H1 (cell line): ENCODE results near the gene SCYL2. TPM values are rescaled to one million over a fixed set of nuclear protein-coding genes. Genes with fewer than 3 reads are reported as not detected.
"Not testable (repeated sequence)": the region's sequence is repeated elsewhere in the genome, so short reads cannot be mapped to it uniquely, and the experiment has no call there.

Experiments used
- CTCF ChIA-PET: fragments of 300-600 bp; sonication (Branson Sonifier 250); formaldehyde crosslinking; loops from one replicate; lab custom pipeline; 2021; ENCODE audit not compliant: partially characterized antibody; lab: Charles Lee
- POLR2A ChIA-PET: fragments of 300-600 bp; sonication (Branson Sonifier 250); formaldehyde crosslinking; loops from one replicate; lab custom pipeline; 2021; ENCODE audit warnings: inconsistent platforms; ENCODE audit not compliant: partially characterized antibody; lab: Charles Lee
- DNase-seq, 2 experiments: peaks; one replicate each; pipeline versions ENCODE4 v3.0.0 to v3.0.0-alpha.2; 2010 to 2022; ENCODE audit warnings: low spot score in 2 of 2, low read depth in 1 of 2, mixed read lengths in 1 of 2
- FAIRE-seq: peaks from 2 replicates; lab custom pipeline; 2011; peaks lifted over from hg19 to GRCh38; lab: Jason Lieb, UNC
- H2AFZ ChIP-seq: 2 replicates; pipeline ENCODE4 v1.8.1; 2012; ENCODE audit warnings: low read length, inconsistent platforms
- H2AK5ac ChIP-seq: 2 replicates; pipeline ENCODE4 v1.6.1; 2013; ENCODE audit warnings: low read depth, low read length
- H2BK120ac ChIP-seq: replicated peaks from 2 replicates; pipeline ENCODE3; 2013; ENCODE audit warnings: low read depth, low read length, inconsistent platforms
- H2BK12ac ChIP-seq: 2 replicates; pipeline ENCODE4 v1.6.1; 2013; ENCODE audit warnings: low read depth, low read length
- H2BK15ac ChIP-seq: 2 replicates; pipeline ENCODE4 v1.6.1; 2013; ENCODE audit warnings: low read length
- H2BK20ac ChIP-seq: 2 replicates; pipeline ENCODE4 v1.6.1; 2013; ENCODE audit warnings: low read length
- H2BK5ac ChIP-seq: 2 replicates; pipeline ENCODE4 v1.6.1; 2013; ENCODE audit warnings: low read depth, low read length
- H3K14ac ChIP-seq: 2 replicates; pipeline ENCODE4 v1.6.1; 2013; ENCODE audit warnings: inconsistent platforms; ENCODE audit not compliant: insufficient read length
- H3K18ac ChIP-seq: 2 replicates; pipeline ENCODE4 v1.6.1; 2013; ENCODE audit warnings: low read length; ENCODE audit errors: extremely low read depth
- H3K23ac ChIP-seq: 2 replicates; pipeline ENCODE4 v1.6.1; 2013; ENCODE audit warnings: inconsistent platforms; ENCODE audit not compliant: insufficient read length
- H3K23me2 ChIP-seq: 2 replicates; pipeline ENCODE4 v1.6.1; 2013; ENCODE audit warnings: low read depth, low read length
- H3K27ac ChIP-seq: 2 replicates; pipeline ENCODE4 v1.6.1; 2011; ENCODE audit warnings: low read depth, low read length, inconsistent platforms
- H3K27me3 ChIP-seq, 4 experiments: replicated peaks in 1 of 4; 1 replicate in 1 of 4; 2 replicates in 3 of 4; pipeline versions ENCODE4 v1.6.1 to v1.8.1; 2011 to 2013; ENCODE audit warnings: low read length in 3 of 4, mild to moderate bottlenecking in 3 of 4, inconsistent platforms in 2 of 4, mixed read lengths in 2 of 4, moderate library complexity in 1 of 4; ENCODE audit not compliant: control insufficient read depth in 3 of 4, insufficient read depth in 3 of 4; ENCODE audit errors: extremely low read depth in 1 of 4
- H3K36me3 ChIP-seq, 4 experiments: 2 replicates each; pipeline versions ENCODE4 v1.6.1 to v1.8.1; 2011 to 2013; ENCODE audit warnings: mild to moderate bottlenecking in 4 of 4, low read length in 3 of 4, moderate library complexity in 2 of 4, control low read depth in 1 of 4, inconsistent platforms in 1 of 4; ENCODE audit not compliant: insufficient read depth in 4 of 4, control insufficient read depth in 2 of 4
- H3K4ac ChIP-seq: replicated peaks from 2 replicates; pipeline ENCODE3; 2013; ENCODE audit warnings: low read length, low read depth, mixed read lengths, inconsistent platforms; ENCODE audit not compliant: insufficient read length
- H3K4me1 ChIP-seq, 4 experiments: replicated peaks in 1 of 4; 1 replicate in 1 of 4; 2 replicates in 3 of 4; pipeline versions ENCODE4 v1.6.1 to v1.8.1; 2011 to 2013; ENCODE audit warnings: low read length in 3 of 4, inconsistent platforms in 2 of 4, mixed read lengths in 1 of 4; ENCODE audit not compliant: insufficient read depth in 4 of 4, control insufficient read depth in 3 of 4
- H3K4me2 ChIP-seq, 2 experiments: 2 replicates each; pipeline versions ENCODE4 v1.6.1 to v1.8.1; 2011 to 2013; ENCODE audit warnings: low read depth in 2 of 2, low read length in 2 of 2, control low read depth in 1 of 2, inconsistent platforms in 1 of 2, mild to moderate bottlenecking in 1 of 2; ENCODE audit not compliant: insufficient read depth in 1 of 2
- H3K4me3 ChIP-seq, 4 experiments: fragments of 200-600, 300-600 bp in 1 of 4; sonication (generic), shearing (Covaris generic), sonication (Bioruptor Twin) in 1 of 4; 2 replicates each; pipeline versions ENCODE4 v1.5.1 to v1.8.1; 2011 to 2016; ENCODE audit warnings: low read length in 4 of 4, low read depth in 3 of 4, control low read depth in 2 of 4, inconsistent platforms in 2 of 4, mild to moderate bottlenecking in 2 of 4, mixed read lengths in 1 of 4, moderate library complexity in 1 of 4; ENCODE audit not compliant: insufficient read depth in 2 of 4; ENCODE audit errors: extremely low read depth in 1 of 4
- H3K56ac ChIP-seq: replicated peaks from 2 replicates; pipeline ENCODE3; 2013; ENCODE audit warnings: low read depth, mild to moderate bottlenecking, mixed read lengths, low read length, inconsistent platforms; ENCODE audit not compliant: insufficient read length
- H3K79me1 ChIP-seq: 2 replicates; pipeline ENCODE4 v1.6.1; 2013; ENCODE audit warnings: low read depth, low read length, control low read depth
- H3K79me2 ChIP-seq, 2 experiments: 2 replicates each; pipeline versions ENCODE4 v1.6.1 to v1.8.1; 2012 to 2013; ENCODE audit warnings: low read length in 2 of 2, mild to moderate bottlenecking in 2 of 2, inconsistent platforms in 1 of 2; ENCODE audit not compliant: insufficient read depth in 2 of 2, control insufficient read depth in 1 of 2
- H3K9ac ChIP-seq, 4 experiments: replicated peaks in 1 of 4; 1 replicate in 1 of 4; 2 replicates in 3 of 4; pipeline versions ENCODE4 v1.6.1 to v1.8.1; 2011 to 2013; ENCODE audit warnings: low read depth in 3 of 4, low read length in 3 of 4, control low read depth in 2 of 4, mild to moderate bottlenecking in 2 of 4, moderate library complexity in 2 of 4, inconsistent platforms in 1 of 4; ENCODE audit errors: extremely low read depth in 1 of 4
- H3K9me3 ChIP-seq, 2 experiments: 2 replicates each; pipeline versions ENCODE4 v1.6.1 to v1.8.1; 2012 to 2013; ENCODE audit warnings: mild to moderate bottlenecking in 2 of 2, moderate library complexity in 2 of 2, control low read depth in 1 of 2, inconsistent platforms in 1 of 2, low read depth in 1 of 2, low read length in 1 of 2, mixed read lengths in 1 of 2; ENCODE audit not compliant: insufficient read depth in 2 of 2
- H4K20me1 ChIP-seq, 2 experiments: replicated peaks in 1 of 2; 2 replicates each; pipeline versions ENCODE3 to v1.8.1; 2011 to 2013; ENCODE audit warnings: inconsistent platforms in 2 of 2, low read length in 2 of 2, mild to moderate bottlenecking in 1 of 2; ENCODE audit not compliant: insufficient read depth in 2 of 2, control insufficient read depth in 1 of 2
- H4K5ac ChIP-seq: 2 replicates; pipeline ENCODE4 v1.6.1; 2013; ENCODE audit warnings: low read length, low read depth, mixed read lengths, inconsistent platforms; ENCODE audit not compliant: insufficient read length
- H4K8ac ChIP-seq: 2 replicates; pipeline ENCODE4 v1.8.0; 2013; ENCODE audit warnings: mild to moderate bottlenecking, moderate library complexity, low read length, inconsistent platforms; ENCODE audit not compliant: insufficient read depth; ENCODE audit errors: extremely low read depth
- H4K91ac ChIP-seq: replicated peaks from 2 replicates; pipeline ENCODE3; 2013; ENCODE audit warnings: low read length, mixed read lengths, inconsistent platforms; ENCODE audit not compliant: insufficient read length
- WGBS, 2 experiments: shearing (Covaris generic) in 1 of 2; methylation state at CpG; one replicate each; pipeline versions ENCODE4 v1.1.6 to v1.1.7; 2013 to 2015; ENCODE audit warnings: low lambda C conversion rate in 2 of 2, mixed read lengths in 2 of 2, inconsistent platforms in 1 of 2, low coverage in 1 of 2, missing lambda C conversion rate in 1 of 2; ENCODE audit not compliant: insufficient replicate concordance in 2 of 2, insufficient coverage in 1 of 2, insufficient read length in 1 of 2; ENCODE audit errors: extremely low coverage in 1 of 2, missing lambda C conversion rate in 1 of 2; 5-methylcytosine and 5-hydroxymethylcytosine counted together
- polyA plus RNA-seq, 7 experiments: library from polyadenylated mRNA; depleted of rRNA in 3 of 7; stranded (reverse) in 5 of 7; unstranded in 2 of 7; fragments of >200 nt in 5 of 7; fragments of 200-250 nt in 2 of 7; gene quantifications; 1 replicate in 5 of 7; 2 replicates in 1 of 7; 4 replicates in 1 of 7; pipeline versions ENCODE4 v1.2.1 to v1.2.3, GENCODE V29; 2011 to 2013; ENCODE audit warnings: missing spikeins in 2 of 7, mixed read lengths in 2 of 7
- total RNA-seq: library from RNA; stranded (reverse); fragmentation: NEBNext Ultra II Directional; extraction: Animal tissue kit (Norgen Biotek cat#: 25700); gene quantifications from 2 replicates; pipeline ENCODE4 v1.2.1, GENCODE V29; 2021

Gene SCYL2
- total and polyA plus RNA-seq, 2 of the 8 experiments (the other 6 are each of a cell fraction or from before 2014, with no cell fraction given), result 8.9 to 48.7 TPM

GRCh38 chr12:100231873-100232272, 35.1 kb upstream of the SCYL2 start:
- H2AFZ ChIP-seq, H2BK12ac ChIP-seq, POLR2A ChIA-PET, DNase-seq, H3K9ac ChIP-seq, H2AK5ac ChIP-seq, H4K20me1 ChIP-seq, H3K27me3 ChIP-seq, H3K27ac ChIP-seq, H3K23ac ChIP-seq, H3K4me1 ChIP-seq, H3K36me3 ChIP-seq, H2BK20ac ChIP-seq, FAIRE-seq, H3K23me2 ChIP-seq, H2BK120ac ChIP-seq, H2BK15ac ChIP-seq, H3K4me3 ChIP-seq, H2BK5ac ChIP-seq, H3K79me2 ChIP-seq, H4K5ac ChIP-seq, H3K79me1 ChIP-seq, H4K91ac ChIP-seq, H3K56ac ChIP-seq, H3K14ac ChIP-seq, H4K8ac ChIP-seq, H3K9me3 ChIP-seq, H3K4ac ChIP-seq, H3K4me2 ChIP-seq, H3K18ac ChIP-seq: not testable (repeated sequence)
- CTCF ChIA-PET, result interaction anchor here (0.7 to 1.3 kb wide), 5 partner anchors 12 to 173 kb away, joined by 3 to 4 read pairs (median 3); no protein-coding TSS in a partner anchor
- 88% methylated on average over 3 of the region's 3 CpGs; no CpG with 5 or more reads in 1 of the 2 experiments for whole genome bisulfite sequencing, 2 experiments
